Measurements from ENCODE around the gene KRTAP4-1. TPM values are rescaled to one million over a fixed set of nuclear protein-coding genes. Genes with fewer than 3 reads are reported as not detected.
"Not testable (repeated sequence)": the region's sequence is repeated elsewhere in the genome, so short reads cannot be mapped to it uniquely, and the experiment has no call there.

The KRTAP4-1 gene
- total RNA-seq, 1 experiment from 2014 or later, result not detected

GRCh38 chr17:41151525-41151924, 33.2 kb downstream of the KRTAP4-1 start:
- CTCF ChIA-PET, result no interaction called here
- intact Hi-C loops (cut with micrococcal nuclease; ENCODE audit: unreplicated experiment), result no loop called here

DNA sequence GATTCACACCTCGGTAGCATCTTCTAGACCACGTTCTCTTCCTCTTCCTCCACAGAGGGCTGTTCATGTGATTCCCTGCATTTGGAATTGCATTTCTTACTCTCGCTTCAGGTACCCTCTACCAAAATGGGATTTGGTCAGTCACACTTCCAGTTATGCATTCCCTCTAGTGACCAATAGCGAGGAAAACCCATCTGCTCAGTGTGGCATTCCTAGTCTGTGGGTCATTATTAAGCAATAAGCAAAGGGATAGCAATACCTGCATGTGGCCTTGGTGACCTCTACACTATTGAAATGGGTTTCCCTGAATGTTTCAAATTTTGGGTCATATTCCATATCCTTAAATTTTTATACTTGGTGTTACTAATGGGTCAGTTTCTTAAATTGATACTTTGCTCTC, 34.7 kb downstream of the KRTAP4-1 start:
- H3K9me2 ChIP-seq (ENCODE audit: insufficient read depth), result no peaks in the 10 kb centered on the region
- BruUV-seq (replicated peaks), result no TSS peak
- H3K4me2 ChIP-seq, result no peak overlapping the region
- no peaks in the 10 kb centered on the region for H3K36me3 ChIP-seq (ENCODE audit: low read depth)
- H3K4me3 ChIP-seq, result no peak overlapping the region
- H3K79me2 ChIP-seq (ENCODE audit: low read depth), result no peaks in the 10 kb centered on the region
- TF ChIP-seq, protein P1, sequence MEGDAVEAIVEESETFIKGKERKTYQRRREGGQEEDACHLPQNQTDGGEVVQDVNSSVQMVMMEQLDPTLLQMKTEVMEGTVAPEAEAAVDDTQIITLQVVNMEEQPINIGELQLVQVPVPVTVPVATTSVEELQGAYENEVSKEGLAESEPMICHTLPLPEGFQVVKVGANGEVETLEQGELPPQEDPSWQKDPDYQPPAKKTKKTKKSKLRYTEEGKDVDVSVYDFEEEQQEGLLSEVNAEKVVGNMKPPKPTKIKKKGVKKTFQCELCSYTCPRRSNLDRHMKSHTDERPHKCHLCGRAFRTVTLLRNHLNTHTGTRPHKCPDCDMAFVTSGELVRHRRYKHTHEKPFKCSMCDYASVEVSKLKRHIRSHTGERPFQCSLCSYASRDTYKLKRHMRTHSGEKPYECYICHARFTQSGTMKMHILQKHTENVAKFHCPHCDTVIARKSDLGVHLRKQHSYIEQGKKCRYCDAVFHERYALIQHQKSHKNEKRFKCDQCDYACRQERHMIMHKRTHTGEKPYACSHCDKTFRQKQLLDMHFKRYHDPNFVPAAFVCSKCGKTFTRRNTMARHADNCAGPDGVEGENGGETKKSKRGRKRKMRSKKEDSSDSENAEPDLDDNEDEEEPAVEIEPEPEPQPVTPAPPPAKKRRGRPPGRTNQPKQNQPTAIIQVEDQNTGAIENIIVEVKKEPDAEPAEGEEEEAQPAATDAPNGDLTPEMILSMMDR (conservative IDR thresholded peaks at IDR 0.05), result no peak
- no peak for TF ChIP-seq EZH2 (IDR thresholded peaks at IDR 0.05; ENCODE audit: low read depth)
- peaks cover 3% of the 10 kb centered on the region; the same call in 1 of the 2 replicates for H3K9me3 ChIP-seq (ENCODE audit: insufficient read depth, low read depth)
- H3K27ac ChIP-seq, result no peak overlapping the region
- H3K4me1 ChIP-seq (replicated peaks; ENCODE audit: insufficient read depth), result no peaks in the 10 kb centered on the region
- ChIA-PET CTCF (no interaction called here), POLR2A (ENCODE audit: unreplicated experiment) (no interaction called here)
- H3F3A ChIP-seq (ENCODE audit: insufficient read depth, low read depth), result no peaks in the 10 kb centered on the region
- no peaks in the 10 kb centered on the region for H4K20me1 ChIP-seq (ENCODE audit: insufficient read depth)
- H3K27me3 ChIP-seq (ENCODE audit: insufficient read depth, low read depth), result no peaks in the 10 kb centered on the region
- intact Hi-C loops (cut with micrococcal nuclease; ENCODE audit: unreplicated experiment), result no loop called here
- H2AFZ ChIP-seq, result no peak overlapping the region
- DNase-seq, result no peak

More at GRCh38 chr17:41151525-41151924, 33.2 kb downstream of the KRTAP4-1 start:
- Histone ChIP-seq H4K20me1 (ENCODE audit: insufficient read depth) (no peaks in the 10 kb centered on the region), H3F3A (ENCODE audit: insufficient read depth, low read depth) (no peaks in the 10 kb centered on the region), H3K27me3 (ENCODE audit: insufficient read depth, low read depth) (no peaks in the 10 kb centered on the region), H2AFZ (no peak overlapping the region), H3K27ac (no peak overlapping the region), H3K4me3 (no peak overlapping the region), H3K79me2 (ENCODE audit: low read depth) (no peaks in the 10 kb centered on the region), H3K36me3 (ENCODE audit: low read depth) (no peaks in the 10 kb centered on the region), H3K4me2 (no peak overlapping the region), H3K9me3 (ENCODE audit: insufficient read depth, low read depth) (peaks cover 3% of the 10 kb centered on the region; the same call in 1 of the 2 replicates), H3K9me2 (ENCODE audit: insufficient read depth) (no peaks in the 10 kb centered on the region), H3K4me1 (replicated peaks; ENCODE audit: insufficient read depth) (no peaks in the 10 kb centered on the region)
- no TSS peak for BruUV-seq (replicated peaks)
- DNase-seq, result no peak
- TF ChIP-seq, protein P1 (conservative IDR thresholded peaks at IDR 0.05), result no peak
- no peak for TF ChIP-seq EZH2 (IDR thresholded peaks at IDR 0.05; ENCODE audit: low read depth)
- POLR2A ChIA-PET (ENCODE audit: unreplicated experiment), result no interaction called here

DNA sequence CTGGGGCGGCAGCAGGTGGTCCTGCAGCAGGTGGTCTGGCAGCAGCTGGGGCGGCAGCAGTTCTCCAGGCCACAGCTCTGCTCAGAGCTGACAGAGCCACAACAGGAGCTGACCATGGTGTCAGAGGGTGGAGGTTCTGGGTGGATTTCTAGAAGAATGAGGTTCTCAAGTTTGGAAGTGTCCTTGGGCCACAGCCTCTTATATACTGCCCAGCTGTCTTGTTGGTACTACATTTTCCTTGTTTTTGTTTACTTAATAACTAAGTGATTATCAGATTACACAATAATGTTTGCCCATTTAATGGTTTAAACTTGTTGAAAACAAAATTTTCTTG, 35.1 kb downstream of the KRTAP4-1 start, which contains the start of gene KRTAP4-5:
KRTAP4-5 (minus strand) TSS at position 174 of the 334 bp plus-strand sequence; CDS start at position 116, 58 bp downstream.
- ChIA-PET POLR2A (ENCODE audit: unreplicated experiment) (no interaction called here), CTCF (no interaction called here)
- H3K27ac ChIP-seq, result no peak within 1 kb of the TSS
- intact Hi-C loops (cut with micrococcal nuclease; ENCODE audit: unreplicated experiment), result no loop called here
- no peaks in the 10 kb centered on the region for H3K27me3 ChIP-seq (ENCODE audit: insufficient read depth, low read depth)
- no peaks in the 10 kb centered on the region for H3F3A ChIP-seq (ENCODE audit: insufficient read depth, low read depth)
- no peaks in the 10 kb centered on the region for H3K36me3 ChIP-seq (ENCODE audit: low read depth)
- H3K4me1 ChIP-seq (replicated peaks; ENCODE audit: insufficient read depth), result no peaks in the 10 kb centered on the region
- BruUV-seq (replicated peaks), result no TSS peak
- H3K9me2 ChIP-seq (ENCODE audit: insufficient read depth), result no peaks in the 10 kb centered on the region
- no peak within 1 kb of the TSS for H3K4me3 ChIP-seq
- no peak for TF ChIP-seq EZH2 (IDR thresholded peaks at IDR 0.05; ENCODE audit: low read depth)
- TF ChIP-seq, protein P1 (conservative IDR thresholded peaks at IDR 0.05), result no peak
- H3K4me2 ChIP-seq, result no peak within 1 kb of the TSS
- H2AFZ ChIP-seq, result no peak within 1 kb of the TSS
- H4K20me1 ChIP-seq (ENCODE audit: insufficient read depth), result no peaks in the 10 kb centered on the region
- H3K79me2 ChIP-seq (ENCODE audit: low read depth), result no peaks in the 10 kb centered on the region
- DNase-seq, result no peak
- peaks cover 3% of the 10 kb centered on the region; the same call in 1 of the 2 replicates for H3K9me3 ChIP-seq (ENCODE audit: insufficient read depth, low read depth)

DNA sequence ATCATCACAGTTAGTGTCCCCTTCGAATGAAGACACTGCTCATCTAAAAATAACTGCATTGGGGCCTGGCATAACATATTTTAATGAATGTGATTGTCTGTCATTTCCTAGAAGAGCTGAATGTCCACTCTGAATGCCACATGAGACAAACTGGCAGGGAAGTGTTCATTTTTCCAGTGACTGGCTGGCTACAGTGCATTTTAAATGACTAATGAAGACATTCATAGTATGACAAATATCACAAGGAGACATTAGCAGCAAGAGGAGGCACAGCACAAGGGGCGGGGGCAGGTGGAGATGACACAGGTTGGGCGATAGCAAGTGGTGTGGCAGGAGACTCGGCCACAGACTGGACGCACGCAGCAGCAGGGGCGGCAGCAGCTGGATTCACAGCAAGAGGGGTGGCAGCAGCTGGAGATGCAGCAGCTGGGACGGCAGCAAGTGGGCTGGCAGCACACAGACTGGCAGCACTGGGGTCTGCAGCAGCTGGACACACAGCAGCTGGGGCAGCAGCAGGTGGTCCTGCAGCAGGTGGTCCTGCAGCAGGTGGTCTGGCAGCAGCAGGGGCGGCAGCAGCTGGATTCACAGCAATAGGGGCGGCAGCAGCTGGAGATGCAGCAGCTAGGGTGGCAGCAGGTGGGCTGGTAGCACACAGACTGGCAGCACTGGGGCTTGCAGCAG, 35.6 kb downstream of the KRTAP4-1 start:
- CTCF ChIA-PET; H3K9me2 ChIP-seq (ENCODE audit: insufficient read depth); H3K36me3 ChIP-seq (ENCODE audit: low read depth); H3K27me3 ChIP-seq (ENCODE audit: insufficient read depth, low read depth); H3K4me1 ChIP-seq (replicated peaks; ENCODE audit: insufficient read depth); H3K4me2 ChIP-seq; DNase-seq; H3K27ac ChIP-seq; H2AFZ ChIP-seq; BruUV-seq (replicated peaks); H3K4me3 ChIP-seq; H3K9me3 ChIP-seq (ENCODE audit: insufficient read depth, low read depth); H3F3A ChIP-seq (ENCODE audit: insufficient read depth, low read depth); H4K20me1 ChIP-seq (ENCODE audit: insufficient read depth); POLR2A ChIA-PET (ENCODE audit: unreplicated experiment); H3K79me2 ChIP-seq (ENCODE audit: low read depth); intact Hi-C loops (cut with micrococcal nuclease; ENCODE audit: unreplicated experiment): not testable (repeated sequence)

Measured in PC-9 (cell line).